ENCODE data around the gene ACTBL2.

ACTBL2 gene

GRCh38 chr5:57432876-57433275, 49.7 kb downstream of the ACTBL2 start:
- Histone ChIP-seq H3K9me3 (ENCODE audit: insufficient read depth, low read length) (no peaks in the 10 kb centered on the region), H3K36me3 (ENCODE audit: low read length) (no peaks in the 10 kb centered on the region), H3K79me2 (ENCODE audit: insufficient read depth, low read length) (no peaks in the 10 kb centered on the region), H3F3A (ENCODE audit: insufficient read depth) (no peaks in the 10 kb centered on the region), H3K27me3 (ENCODE audit: low read length) (no peaks in the 10 kb centered on the region), H3K4me3 (ENCODE audit: insufficient read depth, low read length, poor library complexity, severe bottlenecking) (no peak overlapping the region), H2AFZ (ENCODE audit: low read depth, low read length, severe bottlenecking) (no peak overlapping the region), H4K20me1 (ENCODE audit: low read depth, low read length) (no peaks in the 10 kb centered on the region), H3K9ac (ENCODE audit: low read length) (no peak overlapping the region), H3K27ac (ENCODE audit: low read depth, low read length) (no peak overlapping the region), H3K4me2 (ENCODE audit: low read depth, low read length, poor library complexity, severe bottlenecking) (no peak overlapping the region), H3K9me2 (replicated peaks; ENCODE audit: insufficient read depth, low read length) (no peaks in the 10 kb centered on the region)
- TF ChIP-seq CTCF (IDR thresholded peaks at IDR 0.05; ENCODE audit: insufficient read depth, low read length, poor library complexity, severe bottlenecking), result no peak
- no peak for TF ChIP-seq EZH2phosphoT487 (conservative IDR thresholded peaks at IDR 0.05; ENCODE audit: low read length)

GRCh38 chr5:57431759-57432158, 50.9 kb downstream of the ACTBL2 start:
- no peak overlapping the region for H3K4me3 ChIP-seq (ENCODE audit: insufficient read depth, low read length, poor library complexity, severe bottlenecking)
- H3K9me3 ChIP-seq (ENCODE audit: insufficient read depth, low read length), result no peaks in the 10 kb centered on the region
- no peak overlapping the region for H3K4me2 ChIP-seq (ENCODE audit: low read depth, low read length, poor library complexity, severe bottlenecking)
- no peak overlapping the region for H3K27ac ChIP-seq (ENCODE audit: low read depth, low read length)
- no peak overlapping the region for H2AFZ ChIP-seq (ENCODE audit: low read depth, low read length, severe bottlenecking)
- H4K20me1 ChIP-seq (ENCODE audit: low read depth, low read length), result no peaks in the 10 kb centered on the region
- H3K9me2 ChIP-seq (replicated peaks; ENCODE audit: insufficient read depth, low read length), result no peaks in the 10 kb centered on the region
- no peaks in the 10 kb centered on the region for H3F3A ChIP-seq (ENCODE audit: insufficient read depth)
- no peaks in the 10 kb centered on the region for H3K36me3 ChIP-seq (ENCODE audit: low read length)
- H3K79me2 ChIP-seq (ENCODE audit: insufficient read depth, low read length), result no peaks in the 10 kb centered on the region
- H3K9ac ChIP-seq (ENCODE audit: low read length), result no peak overlapping the region
- no peaks in the 10 kb centered on the region for H3K27me3 ChIP-seq (ENCODE audit: low read length)
- no peak for TF ChIP-seq EZH2phosphoT487 (conservative IDR thresholded peaks at IDR 0.05; ENCODE audit: low read length)
- TF ChIP-seq CTCF (IDR thresholded peaks at IDR 0.05; ENCODE audit: insufficient read depth, low read length, poor library complexity, severe bottlenecking), result no peak
